ENCODE measurements around the gene DSG3.

DSG3 gene, protein sequence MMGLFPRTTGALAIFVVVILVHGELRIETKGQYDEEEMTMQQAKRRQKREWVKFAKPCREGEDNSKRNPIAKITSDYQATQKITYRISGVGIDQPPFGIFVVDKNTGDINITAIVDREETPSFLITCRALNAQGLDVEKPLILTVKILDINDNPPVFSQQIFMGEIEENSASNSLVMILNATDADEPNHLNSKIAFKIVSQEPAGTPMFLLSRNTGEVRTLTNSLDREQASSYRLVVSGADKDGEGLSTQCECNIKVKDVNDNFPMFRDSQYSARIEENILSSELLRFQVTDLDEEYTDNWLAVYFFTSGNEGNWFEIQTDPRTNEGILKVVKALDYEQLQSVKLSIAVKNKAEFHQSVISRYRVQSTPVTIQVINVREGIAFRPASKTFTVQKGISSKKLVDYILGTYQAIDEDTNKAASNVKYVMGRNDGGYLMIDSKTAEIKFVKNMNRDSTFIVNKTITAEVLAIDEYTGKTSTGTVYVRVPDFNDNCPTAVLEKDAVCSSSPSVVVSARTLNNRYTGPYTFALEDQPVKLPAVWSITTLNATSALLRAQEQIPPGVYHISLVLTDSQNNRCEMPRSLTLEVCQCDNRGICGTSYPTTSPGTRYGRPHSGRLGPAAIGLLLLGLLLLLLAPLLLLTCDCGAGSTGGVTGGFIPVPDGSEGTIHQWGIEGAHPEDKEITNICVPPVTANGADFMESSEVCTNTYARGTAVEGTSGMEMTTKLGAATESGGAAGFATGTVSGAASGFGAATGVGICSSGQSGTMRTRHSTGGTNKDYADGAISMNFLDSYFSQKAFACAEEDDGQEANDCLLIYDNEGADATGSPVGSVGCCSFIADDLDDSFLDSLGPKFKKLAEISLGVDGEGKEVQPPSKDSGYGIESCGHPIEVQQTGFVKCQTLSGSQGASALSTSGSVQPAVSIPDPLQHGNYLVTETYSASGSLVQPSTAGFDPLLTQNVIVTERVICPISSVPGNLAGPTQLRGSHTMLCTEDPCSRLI

GRCh38 chr18:31447530-31448191, at the start of gene DSG3:
Gene DSG3 (plus strand): TSS chr18:31447741. CDS start chr18:31447878, 137 bp downstream.
- DNase-seq (ENCODE audit: low read depth in 2 of 2), result no peak

GRCh38 chr18:31398191-31398590, 49.4 kb upstream of the DSG3 start:
- no peak for DNase-seq (ENCODE audit: low read depth in 2 of 2)

DNA sequence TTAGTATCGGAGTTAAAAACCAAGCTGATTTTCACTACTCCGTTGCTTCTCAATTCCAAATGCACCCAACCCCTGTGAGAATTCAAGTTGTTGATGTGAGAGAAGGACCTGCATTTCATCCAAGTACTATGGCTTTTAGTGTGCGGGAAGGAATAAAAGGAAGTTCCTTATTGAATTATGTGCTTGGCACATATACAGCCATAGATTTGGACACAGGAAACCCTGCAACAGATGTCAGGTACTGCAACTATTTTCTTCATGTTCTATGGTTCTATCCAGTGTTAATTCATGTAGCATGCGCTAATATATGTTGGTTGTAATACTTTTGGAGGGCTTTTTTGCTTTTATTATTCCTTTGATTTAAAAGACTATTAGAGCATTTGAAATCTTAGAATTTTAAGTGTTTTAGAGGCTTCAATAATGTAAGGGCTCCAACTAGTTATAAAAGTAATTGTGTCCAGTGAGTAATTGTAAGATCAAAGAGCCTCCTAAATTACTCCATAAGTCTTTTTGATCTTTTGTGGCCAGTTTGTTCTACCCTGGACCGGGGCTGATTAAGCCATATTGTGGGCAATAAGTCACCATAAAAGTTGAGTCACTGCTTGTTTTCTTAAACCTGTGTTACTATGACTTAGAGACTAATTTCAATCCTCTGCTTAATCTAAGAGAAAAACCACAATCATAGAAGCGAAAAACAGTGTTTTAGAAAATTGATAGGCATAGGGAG, 48.1 kb upstream of the DSG3 start:
- DNase-seq (ENCODE audit: low read depth in 2 of 2), result no peak

DNA sequence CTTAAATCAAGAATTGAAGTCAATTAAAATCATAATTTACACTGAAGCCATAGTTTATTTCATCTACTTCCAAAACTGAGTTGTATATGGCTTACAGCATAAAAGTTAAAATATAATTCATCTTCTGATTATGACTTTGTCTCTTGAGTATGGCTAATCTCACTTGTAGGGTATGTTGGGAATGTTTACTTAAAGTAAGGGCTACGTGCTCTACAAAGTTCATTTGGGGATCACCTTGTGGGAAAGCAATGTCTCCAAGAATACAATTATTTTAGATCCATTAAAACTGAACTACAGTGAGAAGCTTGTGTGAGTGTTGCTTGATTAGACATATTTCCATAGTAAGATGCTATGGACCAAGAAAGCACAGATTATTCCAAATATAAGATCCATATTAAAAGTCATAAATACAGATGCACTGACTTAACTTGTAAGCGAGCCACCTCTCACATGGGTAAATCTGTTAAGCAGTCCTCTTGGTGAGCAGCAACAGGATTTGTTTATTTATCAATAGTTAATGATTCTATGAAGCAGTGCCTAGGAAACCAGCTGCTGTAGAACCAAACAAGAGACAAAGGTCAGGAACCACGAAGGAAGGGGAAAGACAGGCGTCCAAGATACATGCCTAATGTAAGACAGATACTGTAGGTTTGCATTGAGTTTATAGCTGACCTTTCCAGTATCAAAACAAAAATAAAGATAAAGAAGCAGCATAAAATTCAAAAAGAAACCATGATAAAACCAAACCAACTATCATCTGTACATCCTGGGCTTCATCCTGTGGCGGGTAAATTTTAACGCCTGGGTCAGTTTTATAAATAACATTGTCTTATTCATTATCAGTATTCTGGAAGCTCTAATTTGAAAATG, 46.1 kb upstream of the DSG3 start:
- DNase-seq (ENCODE audit: low read depth in 2 of 2), result no peak

DNA sequence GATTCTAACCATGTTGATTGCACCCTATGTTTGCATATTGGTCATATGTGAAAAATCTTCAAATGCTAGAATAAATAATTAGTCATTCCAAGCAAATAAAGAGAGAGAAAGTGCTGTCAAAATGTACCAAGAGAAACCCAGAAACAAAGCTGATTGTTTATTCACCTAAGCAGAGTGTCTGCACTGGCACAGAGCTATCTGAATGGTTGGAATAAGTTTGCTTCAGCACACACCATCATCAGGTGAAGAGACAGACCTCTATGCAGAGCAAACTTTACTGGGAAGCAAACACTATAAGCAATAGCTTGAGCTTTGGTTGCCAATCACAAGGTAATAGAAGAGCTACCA, 45.5 kb upstream of the DSG3 start:
- DNase-seq (ENCODE audit: low read depth in 2 of 2), result no peak

DNA sequence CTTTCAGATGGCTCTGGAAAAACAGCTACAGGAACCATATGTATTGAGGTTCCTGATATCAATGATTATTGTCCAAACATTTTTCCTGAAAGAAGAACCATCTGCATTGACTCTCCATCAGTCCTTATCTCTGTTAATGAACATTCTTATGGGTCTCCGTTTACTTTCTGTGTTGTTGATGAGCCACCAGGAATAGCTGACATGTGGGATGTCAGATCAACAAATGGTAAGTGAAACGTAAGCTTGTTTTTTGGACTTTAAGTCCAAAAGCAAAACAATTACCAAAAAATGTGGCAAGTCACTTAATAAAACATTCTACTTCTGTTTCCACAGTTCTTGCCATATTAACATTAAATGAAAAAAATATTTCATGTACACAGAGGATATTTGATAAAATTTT, 44.1 kb upstream of the DSG3 start:
- DNase-seq (ENCODE audit: low read depth in 2 of 2), result no peak

DNA sequence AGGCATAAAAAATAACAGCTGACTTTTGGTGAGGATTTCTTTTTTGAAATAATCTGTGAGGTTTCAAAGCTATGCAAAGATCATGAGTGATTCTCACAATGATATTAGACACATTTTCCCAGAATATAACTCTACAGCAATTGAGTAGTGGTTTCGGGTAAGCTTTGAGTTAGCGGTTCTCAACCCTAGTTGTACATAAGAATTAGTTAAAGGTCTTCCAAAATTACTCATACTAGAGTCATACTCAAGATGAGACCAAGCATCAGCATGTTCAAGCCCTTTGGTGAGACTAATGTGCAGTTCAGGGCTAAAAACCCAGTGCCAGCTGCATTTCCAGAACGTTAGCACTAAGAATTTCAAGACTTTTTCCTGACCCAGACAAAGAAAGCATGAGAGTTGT, 39.9 kb upstream of the DSG3 start:
- no peak for DNase-seq (ENCODE audit: low read depth in 2 of 2)

GRCh38 chr18:31409276-31409675, 38.3 kb upstream of the DSG3 start:
- no peak for DNase-seq (ENCODE audit: low read depth in 2 of 2)

- DNase-seq (ENCODE audit: low read depth in 2 of 2), result no peak
Observed at GRCh38 chr18:31410716-31411483, 36.6 kb upstream of the DSG3 start.

GRCh38 chr18:31413137-31413536, 34.4 kb upstream of the DSG3 start:
- no peak for DNase-seq (ENCODE audit: low read depth in 2 of 2)

DNA sequence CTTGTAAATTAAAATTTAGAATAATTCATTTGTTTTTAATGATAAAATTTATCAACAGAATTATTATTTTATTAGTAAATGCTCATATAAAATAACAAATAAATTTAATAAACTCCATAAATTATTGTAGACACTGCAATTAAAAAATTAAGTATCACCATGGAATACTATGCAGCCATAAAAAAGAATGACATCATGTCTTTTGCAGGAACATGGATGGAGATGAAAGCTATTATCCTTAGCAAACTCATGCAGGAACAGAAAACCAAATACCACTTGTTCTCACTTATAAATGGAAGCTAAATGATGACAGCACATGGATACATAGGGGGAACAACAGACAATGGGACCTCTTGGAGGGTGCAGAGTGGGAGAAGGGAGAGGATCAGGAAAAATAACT, 29.7 kb upstream of the DSG3 start:
- DNase-seq (ENCODE audit: low read depth in 2 of 2), result no peak

- DNase-seq (ENCODE audit: low read depth in 2 of 2), result no peak
Observed at GRCh38 chr18:31419457-31419932, 28.0 kb upstream of the DSG3 start.

- no peak for DNase-seq (ENCODE audit: low read depth in 2 of 2)
Observed at GRCh38 chr18:31420032-31420431, 27.5 kb upstream of the DSG3 start.

- DNase-seq (ENCODE audit: low read depth in 2 of 2), result no peak
Observed at GRCh38 chr18:31420524-31420923, 27.0 kb upstream of the DSG3 start.

DNA sequence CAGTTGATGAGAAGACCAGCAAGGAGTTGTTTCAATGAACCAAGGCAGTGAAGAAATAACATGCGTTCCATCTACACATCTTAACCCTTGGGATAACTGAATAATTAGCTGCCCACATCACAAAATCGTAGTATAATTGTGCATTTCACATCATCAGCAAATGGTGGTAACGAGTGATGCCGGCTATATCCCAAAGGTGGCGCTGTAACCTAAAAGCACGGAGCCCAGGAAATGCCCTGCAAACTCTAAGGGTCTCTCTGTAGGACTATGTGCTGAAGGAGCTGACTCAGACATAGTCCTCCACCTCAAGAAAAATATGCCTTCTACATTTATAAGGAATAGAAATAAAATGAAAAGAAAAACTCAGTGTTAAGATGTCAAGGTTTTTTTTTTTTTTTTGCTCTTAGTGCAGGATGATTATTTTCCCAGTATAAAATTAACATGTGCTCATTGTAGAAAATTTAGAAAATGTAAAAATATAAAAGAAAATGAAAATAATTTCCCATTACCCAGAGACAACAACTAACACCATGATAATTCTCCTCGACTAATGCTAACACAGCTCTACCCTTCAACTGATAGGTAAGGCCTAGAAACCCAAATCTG, 23.1 kb upstream of the DSG3 start:
- DNase-seq (ENCODE audit: low read depth in 2 of 2), result no peak

GRCh38 chr18:31426021-31426420, 21.5 kb upstream of the DSG3 start:
- DNase-seq (ENCODE audit: low read depth in 2 of 2), result no peak

GRCh38 chr18:31426871-31427406, 20.6 kb upstream of the DSG3 start:
- DNase-seq (ENCODE audit: low read depth in 2 of 2), result no peak

DNA sequence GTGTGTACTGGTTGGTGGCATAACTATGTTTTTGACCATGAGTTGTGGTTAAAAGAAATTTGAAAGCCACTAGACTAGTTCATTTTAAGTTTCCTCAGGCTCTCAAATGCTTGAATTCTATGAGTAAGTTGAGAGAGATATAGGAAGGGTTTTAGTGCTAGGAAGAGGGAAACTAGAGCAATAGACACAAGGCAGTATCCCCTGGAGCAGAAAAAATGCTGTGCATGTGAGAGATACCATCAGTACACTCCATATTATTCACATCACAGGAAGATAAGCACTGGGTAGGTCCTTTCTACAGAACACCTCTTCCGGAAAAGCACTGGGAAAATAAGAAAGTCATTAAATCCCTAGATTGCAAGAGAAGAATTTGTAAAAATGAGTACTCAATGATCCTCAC, 19.3 kb upstream of the DSG3 start:
- no peak for DNase-seq (ENCODE audit: low read depth in 2 of 2)

- DNase-seq (ENCODE audit: low read depth in 2 of 2), result no peak
Observed at GRCh38 chr18:31429623-31430022, 17.9 kb upstream of the DSG3 start.

Measured in stimulated activated CD4-positive, alpha-beta T cell treated with anti-CD3 and anti-CD28 coated beads, Interleukin-12 subunit alpha, Interleukin-12 subunit beta, amount 100 ng/mL, for 24 hours (primary cell).